ENCODE measurements around the gene F7. TPM values are rescaled to one million over a fixed set of nuclear protein-coding genes. Genes with fewer than 3 reads are reported as not detected.

The F7 gene
- total and polyA plus RNA-seq, 2 donors (not counting 1 experiment from before 2014, with no cell fraction given), result not detected

GRCh38 chr13:113157929-113158747 is 52.5 kb downstream of the F7 start, which contains the start of gene PROZ:
Gene PROZ, plus strand, starts transcription at chr13:113158648. Its CDS starts 13 bp downstream, at chr13:113158661.
- H3K9me3 Mint-ChIP-seq (ENCODE audit: insufficient read depth), result peaks cover 3% of the 10 kb centered on the region
- H3K27ac Mint-ChIP-seq, result no peak within 1 kb of the TSS
- CTCF ChIA-PET, result no interaction called here
- H3K4me3 ChIP-seq (ENCODE audit: control extremely low read depth in 1 of 5, extremely low read depth in 1 of 5, insufficient read depth in 1 of 5, low read depth in 2 of 5, low read length in 4 of 5), result no peak within 1 kb of the TSS
- no peak for ATAC-seq (ENCODE audit: low read depth)
- no peak within 1 kb of the TSS for H3K4me2 ChIP-seq (replicated peaks; ENCODE audit: low read depth, low read length, poor library complexity, severe bottlenecking)
- intact Hi-C loops (cut with micrococcal nuclease), result no loop called here
- POLR2A ChIA-PET, result no interaction called here
- peaks cover 4 to 20% of the 10 kb centered on the region in 2 donors for H3K4me1 ChIP-seq (ENCODE audit: control insufficient read depth in 2 of 2, insufficient read depth in 2 of 2, low read length in 2 of 2)
- WGBS (ENCODE audit: insufficient coverage), result 79% methylated on average over 16 of the region's 16 CpGs
- no peak within 1 kb of the TSS for H3K9ac ChIP-seq (ENCODE audit: low read length)
- TF ChIP-seq EZH2 (IDR thresholded peaks at IDR 0.05; ENCODE audit: borderline replicate concordance, insufficient read depth, low read depth, low read length, poor library complexity, severe bottlenecking), result no peak
- TF ChIP-seq CTCF (IDR thresholded peaks at IDR 0.05), result no peak
- H3K27me3 Mint-ChIP-seq, result peaks cover 4% of the 10 kb centered on the region
- H4K20me1 ChIP-seq (ENCODE audit: control insufficient read depth, insufficient read depth, low read length, poor library complexity, severe bottlenecking), result no peaks in the 10 kb centered on the region
- no peak within 1 kb of the TSS for H3K4me3 Mint-ChIP-seq
- peaks cover 0 to 11% (median 0%) of the 10 kb centered on the region in 3 donors for H3K9me3 ChIP-seq (ENCODE audit: control extremely low read depth in 1 of 3, control insufficient read depth in 2 of 3, insufficient read depth in 1 of 3, low read length in 2 of 3)
- H2AFZ ChIP-seq (ENCODE audit: insufficient read depth, low read depth, low read length, poor library complexity, severe bottlenecking), result no peak within 1 kb of the TSS
- peaks cover 0 to 38% (median 3%) of the 10 kb centered on the region in 4 experiments for H3K27me3 ChIP-seq (replicated peaks in 1 of 4; ENCODE audit: control extremely low read depth in 1 of 4, control insufficient read depth in 3 of 4, insufficient read depth in 4 of 4, low read length in 3 of 4)
- no peak within 1 kb of the TSS for H3K27ac ChIP-seq (ENCODE audit: low read length in 2 of 2)
- H3K36me3 ChIP-seq (replicated peaks in 1 of 2; ENCODE audit: control extremely low read depth in 1 of 2, control insufficient read depth in 1 of 2, extremely low read depth in 1 of 2, insufficient read depth in 2 of 2, low read length in 1 of 2), result no peaks in the 10 kb centered on the region
- no peaks in the 10 kb centered on the region for H3K79me2 ChIP-seq (ENCODE audit: control insufficient read depth, insufficient read depth, low read length)
- H3K4me1 Mint-ChIP-seq, result peaks cover 13% of the 10 kb centered on the region
- no peak for DNase-seq

DNA sequence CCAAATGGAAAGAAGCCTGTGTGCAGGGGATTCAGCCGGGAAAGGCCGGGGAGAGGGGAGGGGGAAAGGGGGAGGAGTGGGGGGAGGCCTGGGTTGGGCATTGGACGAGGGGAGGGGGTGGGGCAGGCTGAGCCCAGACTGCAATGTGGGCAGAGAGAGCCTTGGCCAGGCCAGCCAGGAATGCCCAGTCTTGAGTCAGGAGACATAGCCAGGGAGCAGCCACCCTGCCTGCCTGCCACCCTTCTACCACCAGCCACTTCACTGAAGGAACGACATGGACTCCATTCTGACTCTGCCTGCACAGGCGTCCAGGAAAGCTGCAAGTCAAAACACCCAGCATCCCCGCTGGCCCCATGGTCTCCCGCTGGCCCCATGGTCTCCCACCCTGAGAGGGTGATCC is 53.4 kb downstream of the F7 start:
- Histone ChIP-seq H3K4me2 (replicated peaks; ENCODE audit: low read depth, low read length, poor library complexity, severe bottlenecking) (no peak overlapping the region), H3K9me3 (ENCODE audit: control extremely low read depth in 1 of 3, control insufficient read depth in 2 of 3, insufficient read depth in 1 of 3, low read length in 2 of 3) (peaks cover 0 to 11% (median 0%) of the 10 kb centered on the region in 3 donors), H3K27ac (ENCODE audit: low read length in 2 of 2) (no peak overlapping the region), H3K79me2 (ENCODE audit: control insufficient read depth, insufficient read depth, low read length) (no peaks in the 10 kb centered on the region), H3K4me1 (ENCODE audit: control insufficient read depth in 2 of 2, insufficient read depth in 2 of 2, low read length in 2 of 2) (peaks cover 0 to 15% of the 10 kb centered on the region in 2 donors), H2AFZ (ENCODE audit: insufficient read depth, low read depth, low read length, poor library complexity, severe bottlenecking) (no peak overlapping the region), H4K20me1 (ENCODE audit: control insufficient read depth, insufficient read depth, low read length, poor library complexity, severe bottlenecking) (no peaks in the 10 kb centered on the region), H3K36me3 (replicated peaks in 1 of 2; ENCODE audit: control extremely low read depth in 1 of 2, control insufficient read depth in 1 of 2, extremely low read depth in 1 of 2, insufficient read depth in 2 of 2, low read length in 1 of 2) (no peaks in the 10 kb centered on the region), H3K9ac (ENCODE audit: low read length) (no peak overlapping the region), H3K27me3 (replicated peaks in 1 of 4; ENCODE audit: control extremely low read depth in 1 of 4, control insufficient read depth in 3 of 4, insufficient read depth in 4 of 4, low read length in 3 of 4) (peaks cover 0 to 37% (median 3%) of the 10 kb centered on the region in 4 experiments), H3K4me3 (ENCODE audit: control extremely low read depth in 1 of 5, extremely low read depth in 1 of 5, insufficient read depth in 1 of 5, low read depth in 2 of 5, low read length in 4 of 5) (no peak overlapping the region)
- TF ChIP-seq EZH2 (IDR thresholded peaks at IDR 0.05; ENCODE audit: borderline replicate concordance, insufficient read depth, low read depth, low read length, poor library complexity, severe bottlenecking) (no peak), CTCF (IDR thresholded peaks at IDR 0.05) (no peak)
- ATAC-seq (ENCODE audit: low read depth) (no peak), DNase-seq (no peak)
- POLR2A ChIA-PET, result no interaction called here
- WGBS (ENCODE audit: insufficient coverage), result 92% methylated on average over 4 of the region's 7 CpGs
- CTCF ChIA-PET, result no interaction called here
- peaks cover 12% of the 10 kb centered on the region for H3K4me1 Mint-ChIP-seq
- H3K27me3 Mint-ChIP-seq, result peaks cover 4% of the 10 kb centered on the region
- peaks cover 3% of the 10 kb centered on the region for H3K9me3 Mint-ChIP-seq (ENCODE audit: insufficient read depth)
- no peak overlapping the region for H3K27ac Mint-ChIP-seq
- intact Hi-C loops (cut with micrococcal nuclease), result no loop called here
- no peak overlapping the region for H3K4me3 Mint-ChIP-seq

Measured in B cell (primary cell).